ENCODE measurements around the gene SPCS1. TPM values are rescaled to one million over a fixed set of nuclear protein-coding genes. Genes with fewer than 3 reads are reported as not detected.
A peak's percentile ranks its signal among the peaks of the same experiment; 100 is the strongest.
"Not testable (repeated sequence)": the region's sequence is repeated elsewhere in the genome, so short reads cannot be mapped to it uniquely, and the experiment has no call there.

SPCS1 gene
- total RNA-seq, result 100 to 1,000 TPM in 1 of 2 experiments, 10 to 100 TPM in 1; 87.3 to 106 TPM

DNA sequence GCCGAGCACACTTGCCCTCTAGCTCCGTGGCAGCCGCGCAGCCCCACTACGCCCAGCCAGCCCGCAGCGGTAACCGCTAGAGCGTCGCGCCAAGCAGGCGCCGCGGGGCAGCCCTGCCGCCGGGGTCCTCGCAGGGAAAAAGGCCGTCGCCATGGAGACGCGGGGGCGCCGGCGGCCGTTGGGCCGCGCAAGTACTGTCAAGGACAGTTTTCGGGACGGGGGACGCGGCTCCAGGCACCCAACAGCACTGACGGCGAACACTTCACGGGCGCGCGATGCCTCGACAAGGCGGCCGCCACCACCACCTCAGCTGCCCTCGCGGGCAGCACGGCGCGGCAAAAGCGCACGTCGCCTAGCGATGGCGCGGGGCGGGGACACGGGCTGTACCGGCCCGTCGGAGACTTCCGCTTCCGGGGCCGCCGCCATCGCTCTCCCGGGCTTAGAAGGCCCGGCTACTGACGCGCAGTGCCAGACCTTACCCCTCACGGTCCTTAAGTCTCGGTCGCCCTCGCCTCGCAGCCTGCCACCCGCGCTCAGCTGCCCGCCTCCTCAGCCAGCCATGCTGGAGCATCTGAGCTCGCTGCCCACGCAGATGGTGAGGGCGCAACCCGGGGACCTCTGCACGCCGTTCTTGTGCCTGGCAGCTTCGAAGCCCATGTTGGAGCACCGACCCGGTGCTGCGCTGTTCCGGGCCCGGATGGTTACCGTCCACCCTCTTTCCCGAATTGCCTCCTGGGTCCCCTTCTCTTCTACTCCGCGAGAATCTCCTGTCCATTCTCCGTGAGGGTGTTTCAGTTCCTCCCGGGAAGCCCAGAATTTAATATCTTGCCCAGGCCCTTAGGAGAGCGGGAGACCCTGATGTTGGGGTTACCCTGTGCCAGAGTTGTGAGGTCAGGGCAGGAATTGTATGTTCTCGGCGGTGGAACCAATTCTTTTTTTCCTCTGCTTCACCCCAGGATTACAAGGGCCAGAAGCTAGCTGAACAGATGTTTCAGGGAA is at the start of gene SPCS1, which contains the start of gene GLT8D1:
Gene SPCS1 (plus strand): TSS at position 419 of the 999 bp plus-strand sequence. CDS start 141 bp downstream, at position 560.
Gene GLT8D1 (minus strand): TSS at position 104 of the 999 bp plus-strand sequence. CDS start 5,331 bp downstream, outside the sequence.
- Mint-ChIP-seq H3K27ac (peak within 1 kb of the TSS; percentile 91), H3K4me3 (peak within 1 kb of the TSS; percentile 95), H3K27me3 (no peaks in the 10 kb centered on the region), H3K36me3 (peaks cover 18% of the 10 kb centered on the region), H3K4me1 (peaks cover 41% of the 10 kb centered on the region), H3K9me3 (ENCODE audit: low read depth) (no peaks in the 10 kb centered on the region)
- DNase-seq (peak; percentile 89), ATAC-seq (peak; percentile 94)
- CTCF ChIA-PET, result interaction anchor here (1.1 to 3.4 kb wide), 3 partner anchors 12 to 36 kb away, joined by 3 to 18 read pairs (median 5); no protein-coding TSS in a partner anchor

DNA sequence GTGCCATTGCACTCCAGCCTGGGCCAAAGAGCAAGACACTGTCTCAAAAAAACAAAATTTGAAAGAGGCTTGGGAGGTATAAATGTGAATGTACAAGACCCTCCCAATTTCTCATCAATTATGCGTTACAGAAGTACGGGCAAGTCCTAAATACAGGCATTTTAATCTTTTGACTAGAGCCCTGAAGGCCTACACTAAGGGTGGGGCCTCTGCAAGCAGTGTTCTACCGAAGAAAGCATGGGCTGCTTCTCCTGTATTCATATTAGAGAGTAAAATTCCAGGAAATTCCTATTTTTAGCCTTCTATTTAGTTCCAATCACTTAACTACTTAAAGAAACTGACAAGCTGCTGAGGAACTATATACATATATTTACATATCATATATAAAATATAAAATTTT is 45.9 kb upstream of the SPCS1 start:
- Mint-ChIP-seq H3K36me3 (peaks cover 46% of the 10 kb centered on the region), H3K4me3 (no peak overlapping the region), H3K27me3 (no peaks in the 10 kb centered on the region), H3K9me3 (ENCODE audit: low read depth) (no peaks in the 10 kb centered on the region), H3K27ac (no peak overlapping the region), H3K4me1 (no peaks in the 10 kb centered on the region)
- CTCF ChIA-PET, result no interaction called here
- ATAC-seq (no peak), DNase-seq (no peak)

DNA sequence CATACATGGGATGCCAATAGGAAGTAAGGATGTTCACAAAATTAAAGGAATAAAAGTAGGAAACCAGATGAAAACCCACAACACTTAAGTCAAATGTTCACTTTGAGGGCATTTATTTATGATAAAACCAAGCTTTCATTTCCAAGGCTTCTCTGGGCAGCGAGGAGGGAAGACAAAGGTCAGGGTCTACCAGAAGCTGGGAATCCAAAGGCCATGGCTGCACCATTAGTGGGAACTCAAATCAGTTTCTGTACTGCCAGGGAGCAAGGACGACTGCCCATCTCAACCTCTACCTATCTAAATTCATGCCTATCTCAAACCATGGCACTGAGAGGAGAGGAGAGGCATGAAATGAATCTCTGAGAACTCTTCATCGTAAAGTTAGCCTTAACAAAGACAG is 42.8 kb upstream of the SPCS1 start:
- no peak for DNase-seq
- H3K9me3 Mint-ChIP-seq (ENCODE audit: low read depth), result no peaks in the 10 kb centered on the region
- ATAC-seq, result no peak
- CTCF ChIA-PET, result no interaction called here
- no peaks in the 10 kb centered on the region for H3K27me3 Mint-ChIP-seq
- no peaks in the 10 kb centered on the region for H3K4me1 Mint-ChIP-seq
- H3K27ac Mint-ChIP-seq, result no peak overlapping the region
- peaks cover 44% of the 10 kb centered on the region for H3K36me3 Mint-ChIP-seq
- no peak overlapping the region for H3K4me3 Mint-ChIP-seq

DNA sequence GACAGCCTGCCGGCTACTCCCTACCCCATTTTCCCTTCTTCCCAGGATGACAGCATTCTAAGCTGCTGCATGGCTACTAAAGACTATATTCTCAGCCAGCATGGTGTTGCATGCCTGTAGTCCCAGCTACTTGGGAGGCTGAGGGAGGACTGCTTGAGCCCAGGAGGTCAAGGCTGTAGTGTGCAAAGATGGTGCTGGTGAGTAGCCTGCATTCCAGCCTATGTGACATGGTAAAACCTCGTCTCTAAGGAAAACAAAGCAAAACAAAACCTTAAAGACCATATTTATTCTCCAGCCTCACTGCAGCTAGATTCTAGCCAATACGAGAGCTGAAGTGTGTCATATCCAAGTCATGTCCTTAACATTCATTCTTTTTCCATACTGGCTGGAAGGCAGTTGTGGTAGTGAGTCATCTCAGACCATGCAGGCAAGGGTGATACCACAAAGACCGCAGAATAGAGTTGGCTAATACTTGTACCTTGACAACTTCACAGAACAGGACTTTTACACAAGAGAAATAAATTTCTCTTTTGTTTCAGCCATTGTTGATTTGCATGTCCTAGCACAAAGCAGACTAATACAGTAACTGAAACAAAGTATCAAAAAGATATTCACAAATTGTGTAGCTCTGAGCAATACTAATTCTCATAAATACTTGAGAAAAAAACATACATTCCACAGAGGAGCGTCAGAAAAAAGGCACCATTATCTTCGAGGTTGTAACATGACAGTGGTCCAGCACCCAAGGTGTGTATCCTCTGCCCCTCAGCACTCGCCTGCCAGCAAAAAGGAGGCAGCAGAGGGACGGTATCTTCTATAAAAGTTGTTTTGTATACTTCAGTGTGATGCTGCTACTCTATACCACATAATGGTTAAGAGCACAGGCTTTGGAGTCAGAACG is 35.0 kb upstream of the SPCS1 start:
- peaks cover 46% of the 10 kb centered on the region for H3K36me3 Mint-ChIP-seq
- DNase-seq (peak; percentile 80), ATAC-seq (peak; percentile 93)
- peak overlapping the region; percentile 88 for H3K27ac Mint-ChIP-seq
- CTCF ChIA-PET, result interaction anchor here (0.7 kb wide), 1 partner anchor 16 kb away, joined by 3 read pairs; no protein-coding TSS in a partner anchor
- H3K27me3 Mint-ChIP-seq, result no peaks in the 10 kb centered on the region
- no peaks in the 10 kb centered on the region for H3K9me3 Mint-ChIP-seq (ENCODE audit: low read depth)
- peaks cover 30% of the 10 kb centered on the region for H3K4me1 Mint-ChIP-seq
- H3K4me3 Mint-ChIP-seq, result peak overlapping the region; percentile 48

DNA sequence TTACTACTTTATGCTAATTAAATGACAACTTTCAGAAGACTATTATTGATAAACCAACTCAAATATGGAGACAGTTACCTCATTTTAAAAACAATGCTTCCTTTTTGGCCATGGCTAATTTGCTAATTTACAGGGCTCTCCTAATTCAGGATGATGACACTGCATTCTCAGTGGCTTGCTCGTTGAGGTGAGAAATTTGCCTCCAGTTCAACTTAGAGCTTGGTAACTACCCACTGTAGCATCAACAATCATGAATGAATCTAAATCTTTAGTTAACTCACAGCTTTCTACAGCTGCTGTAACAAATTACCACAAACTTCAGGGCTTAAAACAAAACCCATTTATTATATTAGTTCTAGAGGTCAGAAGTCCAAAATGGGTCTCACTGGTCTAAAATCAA is 34.2 kb upstream of the SPCS1 start:
- H3K4me3 Mint-ChIP-seq, result no peak overlapping the region
- DNase-seq (no peak), ATAC-seq (no peak)
- peaks cover 50% of the 10 kb centered on the region for H3K36me3 Mint-ChIP-seq
- H3K9me3 Mint-ChIP-seq (ENCODE audit: low read depth), result no peaks in the 10 kb centered on the region
- no peaks in the 10 kb centered on the region for H3K27me3 Mint-ChIP-seq
- CTCF ChIA-PET, result interaction anchor here (0.7 to 0.9 kb wide), 2 partner anchors 14 to 15 kb away, joined by 3 read pairs; no protein-coding TSS in a partner anchor
- H3K27ac Mint-ChIP-seq, result peak overlapping the region; percentile 88
- H3K4me1 Mint-ChIP-seq, result peaks cover 30% of the 10 kb centered on the region

DNA sequence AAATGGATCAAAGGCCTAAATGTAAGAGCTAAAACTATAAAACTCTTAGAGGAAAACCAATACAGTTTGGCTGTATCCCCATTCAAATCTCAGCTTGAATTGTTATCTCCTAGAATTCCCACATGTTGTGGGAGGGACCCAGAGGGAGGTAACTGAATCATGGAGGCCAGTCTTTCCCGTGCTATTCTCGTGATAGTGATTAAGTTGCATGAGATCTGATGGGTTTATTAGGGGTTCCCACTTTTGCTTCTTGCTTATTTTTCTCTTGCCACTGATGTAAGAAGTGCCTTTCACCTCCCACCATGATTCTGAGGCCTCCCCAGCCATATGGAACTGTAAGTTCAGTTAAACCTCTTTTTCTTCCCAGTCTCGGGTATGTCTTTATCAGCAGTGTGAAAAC is 29.7 kb upstream of the SPCS1 start:
- Mint-ChIP-seq H3K4me1 (peaks cover 35% of the 10 kb centered on the region), H3K36me3 (peaks cover 56% of the 10 kb centered on the region)
- H3K9me3 Mint-ChIP-seq (ENCODE audit: low read depth); H3K27ac Mint-ChIP-seq; ATAC-seq; CTCF ChIA-PET; DNase-seq; H3K27me3 Mint-ChIP-seq; H3K4me3 Mint-ChIP-seq: not testable (repeated sequence)

DNA sequence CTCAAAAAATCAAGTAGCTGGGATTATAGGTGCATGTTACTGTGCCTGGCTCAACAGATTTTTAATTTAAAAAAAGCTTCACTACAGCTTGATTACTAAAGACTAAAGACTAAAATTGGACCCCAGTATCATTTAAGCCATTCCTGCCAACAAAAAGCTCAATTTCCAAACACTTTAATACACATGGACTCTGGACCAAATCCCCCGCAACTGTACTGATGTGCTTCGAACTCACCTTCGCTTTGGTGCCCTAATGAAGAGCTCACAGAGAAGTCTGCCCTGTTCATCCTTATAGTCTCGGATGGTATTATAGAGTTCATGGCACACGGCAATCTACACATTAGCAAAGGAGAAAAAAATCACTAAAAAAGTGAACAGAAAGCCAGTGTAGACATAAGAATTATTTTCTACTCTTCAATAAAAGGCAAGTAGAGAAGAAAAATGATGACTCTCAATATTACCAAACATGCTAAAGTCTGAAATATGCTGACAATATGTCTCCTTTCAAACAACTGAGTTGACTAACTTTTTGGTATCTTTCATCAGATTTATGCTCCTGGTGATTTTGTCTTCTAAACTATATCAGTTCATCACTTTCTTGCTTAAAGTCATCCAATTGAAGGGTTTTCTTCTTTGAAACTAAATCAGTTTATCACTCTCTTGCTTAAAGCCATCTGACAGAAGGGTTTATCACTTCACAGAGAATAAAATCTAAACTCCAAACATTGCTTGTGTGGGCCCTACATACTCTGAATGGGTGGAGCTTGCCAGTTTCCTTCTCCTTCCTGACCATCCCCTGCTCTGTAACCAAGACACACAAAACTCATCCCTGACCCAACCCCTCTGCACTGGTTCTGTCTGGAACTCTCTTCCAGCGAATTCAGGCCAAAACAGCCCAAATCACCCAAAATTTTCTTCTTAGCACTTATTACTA is 27.4 kb upstream of the SPCS1 start:
- ATAC-seq (no peak), DNase-seq (no peak)
- Mint-ChIP-seq H3K4me3 (no peak overlapping the region), H3K27ac (no peak overlapping the region), H3K9me3 (ENCODE audit: low read depth) (no peaks in the 10 kb centered on the region), H3K4me1 (peaks cover 39% of the 10 kb centered on the region), H3K36me3 (peaks cover 52% of the 10 kb centered on the region), H3K27me3 (no peaks in the 10 kb centered on the region)
- CTCF ChIA-PET, result interaction anchor here (1.1 kb wide), 1 partner anchor 229 kb away, joined by 3 read pairs; no protein-coding TSS in a partner anchor

DNA sequence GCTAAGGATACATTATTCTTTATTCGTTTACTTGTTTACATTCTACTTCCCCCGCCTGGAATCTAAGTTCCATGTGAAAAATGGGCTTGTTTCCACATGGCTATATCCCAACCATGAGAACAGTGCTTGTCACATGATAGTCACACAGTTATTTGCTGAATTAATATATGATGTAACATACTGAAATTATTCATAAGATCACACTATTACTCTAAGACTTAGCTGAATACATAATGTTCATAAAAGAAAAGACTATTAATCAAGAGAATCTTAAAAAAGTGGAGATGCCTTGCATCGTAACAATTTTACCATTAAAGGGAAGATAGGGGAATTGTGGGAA is 26.7 kb upstream of the SPCS1 start:
- DNase-seq, result no peak
- peak overlapping the region; percentile 30 for H3K27ac Mint-ChIP-seq
- no peak for ATAC-seq
- H3K4me1 Mint-ChIP-seq, result peaks cover 46% of the 10 kb centered on the region
- H3K4me3 Mint-ChIP-seq, result no peak overlapping the region
- H3K9me3 Mint-ChIP-seq (ENCODE audit: low read depth), result no peaks in the 10 kb centered on the region
- CTCF ChIA-PET, result no interaction called here
- H3K27me3 Mint-ChIP-seq, result no peaks in the 10 kb centered on the region
- H3K36me3 Mint-ChIP-seq, result peaks cover 52% of the 10 kb centered on the region

DNA sequence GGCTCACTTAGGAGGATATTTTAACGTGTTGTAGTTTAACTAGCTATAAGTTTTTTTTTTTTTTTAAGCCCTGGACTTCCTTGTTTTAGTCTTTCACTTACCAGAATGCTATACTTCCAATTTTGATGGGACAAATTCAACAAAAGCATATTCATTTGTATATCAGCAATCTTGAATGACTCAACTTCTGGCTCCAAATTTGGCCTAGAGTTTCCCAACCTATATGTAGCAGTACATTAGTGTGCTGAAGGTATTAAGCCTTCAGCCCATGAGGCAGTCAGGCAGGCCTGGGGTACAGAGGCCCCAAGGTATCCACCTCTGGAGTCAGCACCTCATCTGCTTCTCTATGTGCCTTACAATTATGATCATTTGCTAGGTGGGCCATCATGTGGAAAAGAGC is 26.1 kb upstream of the SPCS1 start:
- CTCF ChIA-PET, result no interaction called here
- Mint-ChIP-seq H3K27me3 (no peaks in the 10 kb centered on the region), H3K4me3 (no peak overlapping the region), H3K36me3 (peaks cover 53% of the 10 kb centered on the region), H3K9me3 (ENCODE audit: low read depth) (no peaks in the 10 kb centered on the region), H3K27ac (no peak overlapping the region), H3K4me1 (peaks cover 52% of the 10 kb centered on the region)
- DNase-seq (no peak), ATAC-seq (no peak)

DNA sequence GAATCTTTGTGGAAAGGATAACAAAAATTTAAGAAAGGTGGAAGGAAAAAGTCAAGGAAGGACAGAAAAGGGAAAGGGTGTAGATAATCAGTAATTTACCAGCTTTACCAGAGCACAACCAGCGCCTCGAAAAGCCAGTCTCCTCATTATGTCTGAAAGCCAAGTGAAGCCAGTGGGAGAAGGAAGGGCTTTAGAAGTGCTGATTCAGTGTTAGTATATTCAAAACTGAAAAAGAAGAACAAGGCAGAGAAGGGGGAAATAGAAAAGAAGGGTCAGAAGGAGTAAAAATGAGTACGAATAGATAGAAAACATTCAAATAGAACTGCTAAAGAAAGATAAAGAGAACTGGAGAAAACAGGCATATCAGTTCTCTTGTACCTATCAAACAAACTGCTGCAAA is 24.3 kb upstream of the SPCS1 start:
- CTCF ChIA-PET, result interaction anchor here (0.6 to 1.0 kb wide), 2 partner anchors 129 to 135 kb away, joined by 3 to 4 read pairs; no protein-coding TSS in a partner anchor
- Mint-ChIP-seq H3K36me3 (peaks cover 44% of the 10 kb centered on the region), H3K4me1 (peaks cover 58% of the 10 kb centered on the region), H3K27ac (peak overlapping the region; percentile 65), H3K4me3 (no peak overlapping the region), H3K9me3 (ENCODE audit: low read depth) (no peaks in the 10 kb centered on the region), H3K27me3 (no peaks in the 10 kb centered on the region)
- DNase-seq (no peak), ATAC-seq (no peak)

DNA sequence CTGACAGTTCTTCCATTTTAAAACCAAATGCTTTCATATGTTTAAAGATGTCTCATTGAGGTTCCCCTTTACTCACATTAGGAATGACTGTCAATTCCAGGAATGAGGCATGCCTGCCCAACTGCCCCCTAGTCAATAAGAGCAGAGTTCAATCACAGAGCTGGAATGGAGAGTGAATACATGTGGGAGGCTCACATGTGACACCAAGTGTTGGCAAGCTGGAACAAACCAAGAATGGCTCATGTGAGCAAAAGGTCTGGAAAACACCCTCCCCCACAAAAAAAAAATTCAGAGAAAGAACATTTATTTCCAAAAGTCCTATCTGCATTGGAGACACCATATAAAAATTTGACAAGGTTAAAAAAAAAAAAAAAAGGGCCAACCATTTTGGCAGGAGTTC is 23.9 kb upstream of the SPCS1 start:
- peaks cover 43% of the 10 kb centered on the region for H3K36me3 Mint-ChIP-seq
- DNase-seq (no peak), ATAC-seq (no peak)
- CTCF ChIA-PET, result interaction anchor here (0.6 to 1.0 kb wide), 2 partner anchors 129 to 135 kb away, joined by 3 to 4 read pairs; no protein-coding TSS in a partner anchor
- no peaks in the 10 kb centered on the region for H3K9me3 Mint-ChIP-seq (ENCODE audit: low read depth)
- peak overlapping the region; percentile 65 for H3K27ac Mint-ChIP-seq
- peaks cover 62% of the 10 kb centered on the region for H3K4me1 Mint-ChIP-seq
- H3K27me3 Mint-ChIP-seq, result no peaks in the 10 kb centered on the region
- no peak overlapping the region for H3K4me3 Mint-ChIP-seq

DNA sequence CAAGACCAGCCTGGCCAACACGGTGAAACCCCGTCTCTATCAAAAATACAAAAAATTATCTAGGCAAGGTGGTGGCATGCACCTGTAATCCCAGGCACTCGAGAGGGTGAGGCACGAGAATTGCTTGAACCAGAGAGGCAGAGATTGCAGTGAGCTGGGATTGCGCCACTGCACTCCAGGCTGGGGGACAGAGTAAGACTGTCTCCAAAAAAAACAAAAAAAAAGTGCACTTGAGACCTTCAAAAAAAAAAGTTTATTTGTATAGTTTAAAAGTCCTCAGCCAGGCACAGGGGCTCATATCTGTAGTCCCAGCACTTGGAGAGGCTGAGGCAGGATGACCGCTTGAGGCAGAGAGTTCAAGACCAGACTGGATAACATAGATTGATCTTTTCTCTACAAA is 22.3 kb upstream of the SPCS1 start:
- H3K27me3 Mint-ChIP-seq, result no peaks in the 10 kb centered on the region
- CTCF ChIA-PET, result no interaction called here
- DNase-seq (no peak), ATAC-seq (no peak)
- H3K4me1 Mint-ChIP-seq, result peaks cover 78% of the 10 kb centered on the region
- no peak overlapping the region for H3K4me3 Mint-ChIP-seq
- peaks cover 49% of the 10 kb centered on the region for H3K36me3 Mint-ChIP-seq
- H3K27ac Mint-ChIP-seq, result no peak overlapping the region
- no peaks in the 10 kb centered on the region for H3K9me3 Mint-ChIP-seq (ENCODE audit: low read depth)

Measured in activated CD8-positive, alpha-beta memory T cell treated with anti-CD3 and anti-CD28 coated beads, Interleukin-2, amount 10 ng/mL, durations not matched to agents 7 days and 5 days (primary cell).